GM21528 (cell line): Measurements from ENCODE around the gene HDAC8.
A peak's percentile ranks its signal among the peaks of the same experiment; 100 is the strongest.
"Not testable (repeated sequence)": the region's sequence is repeated elsewhere in the genome, so short reads cannot be mapped to it uniquely, and the experiment has no call there.

ENCODE experiments used
- ATAC-seq: cut with Tn5 transposase; IDR thresholded peaks from one replicate; pipeline ENCODE4 v1.9.1; 2021; ENCODE audit warnings: mild to moderate bottlenecking, moderate library complexity; ENCODE audit not compliant: unreplicated experiment, low FRiP score

HDAC8 gene

DNA sequence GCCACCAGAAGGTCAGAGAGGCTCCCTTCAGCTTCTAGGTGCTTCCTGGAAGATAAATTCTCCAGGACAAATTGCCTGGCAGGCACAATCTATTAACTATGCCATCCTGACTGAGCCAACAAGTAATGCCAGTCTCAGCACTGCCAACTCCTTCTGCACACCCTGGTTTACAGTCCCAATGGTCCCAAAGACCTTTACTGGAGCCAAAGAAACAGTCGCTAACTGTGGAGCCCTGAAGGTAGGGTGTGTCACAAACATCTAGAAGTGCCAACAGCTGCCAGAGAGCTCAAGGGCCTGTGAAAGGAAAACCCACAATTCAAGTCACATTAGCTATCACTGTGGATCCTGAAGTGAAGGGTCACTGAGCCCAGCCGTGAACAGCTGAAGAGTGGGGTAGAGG, 232.0 kb downstream of the HDAC8 start:
- ATAC-seq, result no peak

DNA sequence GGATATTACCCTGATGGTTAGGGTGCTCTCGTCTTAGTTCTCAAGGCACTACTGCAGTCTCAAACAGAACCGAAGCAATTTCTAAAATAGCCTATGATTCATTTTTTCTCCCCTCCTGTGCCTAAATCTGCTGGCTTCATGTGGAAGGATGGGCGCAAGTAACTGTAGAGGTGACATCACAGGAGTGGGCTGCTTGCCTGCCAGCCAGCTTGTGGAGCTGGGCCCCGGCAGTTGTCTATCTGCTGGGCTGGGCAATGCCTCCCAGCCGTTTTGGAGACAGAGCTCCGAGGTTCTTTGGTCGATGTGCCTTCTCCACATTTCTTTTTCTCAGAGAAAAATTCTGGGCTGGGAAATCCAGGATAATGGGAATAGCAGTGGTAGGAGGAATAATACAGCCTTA, 232.6 kb downstream of the HDAC8 start:
- no peak for ATAC-seq

- ATAC-seq, result no peak
Measured at GRCh38 chrX:72330131-72330530, 242.5 kb downstream of the HDAC8 start.

GRCh38 chrX:72326605-72327300, 245.9 kb downstream of the HDAC8 start:
- ATAC-seq, result no peak

- ATAC-seq, result not testable (repeated sequence)
Measured at GRCh38 chrX:72319651-72320050, 253.0 kb downstream of the HDAC8 start.

GRCh38 chrX:72317139-72317538, 255.5 kb downstream of the HDAC8 start:
- ATAC-seq, result no peak

DNA sequence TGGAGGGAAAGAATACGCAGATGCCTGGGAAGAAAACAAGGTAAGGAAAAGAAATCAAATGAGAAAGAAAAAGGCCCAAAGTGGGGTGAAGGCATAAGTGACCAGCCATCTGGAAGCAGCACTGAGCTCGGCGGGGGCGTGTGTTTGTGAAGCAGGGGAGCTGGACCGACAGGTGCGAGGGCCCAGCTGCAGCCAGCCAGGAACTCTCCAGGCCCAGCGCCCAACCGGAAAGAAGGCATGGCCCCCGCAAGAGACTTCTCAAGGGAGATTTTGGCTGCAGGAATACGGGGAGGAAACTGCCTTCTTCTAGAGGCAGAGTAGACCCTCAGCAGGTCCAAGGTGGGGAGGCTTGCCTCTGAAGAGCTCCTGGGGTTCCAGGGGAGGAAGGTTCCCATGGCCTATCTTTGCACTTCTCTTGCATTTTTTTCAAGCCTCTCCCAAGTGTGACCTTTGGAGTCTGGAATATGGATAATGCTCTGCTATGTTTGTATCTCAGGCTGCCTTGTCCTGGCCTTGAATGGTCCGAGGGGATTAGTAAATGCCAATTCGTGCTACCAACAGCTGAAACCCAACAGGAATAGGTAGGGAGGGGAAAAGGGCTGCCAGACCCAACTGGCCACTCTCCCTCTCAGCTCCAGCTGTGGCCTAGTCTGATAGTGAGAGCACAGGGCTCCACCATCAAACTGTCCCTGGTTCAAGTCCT, 256.1 kb downstream of the HDAC8 start:
- ATAC-seq, result no peak

GRCh38 chrX:72314881-72315280, 257.8 kb downstream of the HDAC8 start:
- ATAC-seq, result no peak

DNA sequence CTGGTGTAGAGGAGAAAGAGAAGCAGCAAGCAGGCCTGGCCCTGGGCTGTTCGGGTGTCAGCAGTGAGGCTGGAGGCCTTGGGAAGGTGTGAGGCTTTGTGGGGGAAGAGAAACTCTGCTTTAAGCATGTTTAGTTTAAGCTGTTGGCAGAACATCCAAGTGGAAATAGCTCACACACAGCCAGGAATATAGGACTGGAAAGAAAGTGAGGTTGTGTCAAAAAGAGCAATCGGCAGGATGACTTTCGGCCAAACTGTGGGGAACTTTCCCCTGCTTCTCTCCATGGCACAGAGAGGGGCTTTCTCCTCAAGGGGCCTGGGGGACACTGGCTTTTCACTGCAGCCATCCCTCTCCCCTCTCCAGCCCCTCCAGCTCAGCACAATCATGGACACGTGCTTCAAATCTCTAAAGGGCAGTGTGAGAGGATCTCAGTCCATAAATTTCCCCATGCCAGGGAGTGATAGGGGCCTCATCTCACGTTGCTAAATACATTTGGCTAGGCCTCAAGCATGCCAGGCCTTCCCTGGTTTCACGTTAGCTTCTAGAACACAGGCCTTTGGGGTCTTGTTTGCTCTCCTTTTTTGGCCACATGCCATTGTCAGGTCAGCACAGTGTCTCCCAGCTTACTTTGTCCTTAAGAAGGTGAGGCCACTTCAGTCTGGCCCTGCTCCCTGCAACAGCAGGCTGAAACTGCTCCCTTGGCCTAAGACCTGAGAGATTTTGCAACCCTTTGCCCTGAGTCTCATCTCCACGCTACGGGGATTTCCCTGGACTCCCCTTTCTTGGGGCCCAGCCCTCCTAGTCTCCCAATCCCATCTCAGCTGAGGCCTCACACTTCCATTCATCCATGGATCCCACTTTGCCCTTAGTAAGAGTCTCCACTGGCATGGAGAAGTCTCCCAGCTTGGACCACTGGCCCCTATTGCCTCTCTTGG, 258.7 kb downstream of the HDAC8 start:
- ATAC-seq, result no peak

- no peak for ATAC-seq
Measured at GRCh38 chrX:72312311-72312940, 260.2 kb downstream of the HDAC8 start.

DNA sequence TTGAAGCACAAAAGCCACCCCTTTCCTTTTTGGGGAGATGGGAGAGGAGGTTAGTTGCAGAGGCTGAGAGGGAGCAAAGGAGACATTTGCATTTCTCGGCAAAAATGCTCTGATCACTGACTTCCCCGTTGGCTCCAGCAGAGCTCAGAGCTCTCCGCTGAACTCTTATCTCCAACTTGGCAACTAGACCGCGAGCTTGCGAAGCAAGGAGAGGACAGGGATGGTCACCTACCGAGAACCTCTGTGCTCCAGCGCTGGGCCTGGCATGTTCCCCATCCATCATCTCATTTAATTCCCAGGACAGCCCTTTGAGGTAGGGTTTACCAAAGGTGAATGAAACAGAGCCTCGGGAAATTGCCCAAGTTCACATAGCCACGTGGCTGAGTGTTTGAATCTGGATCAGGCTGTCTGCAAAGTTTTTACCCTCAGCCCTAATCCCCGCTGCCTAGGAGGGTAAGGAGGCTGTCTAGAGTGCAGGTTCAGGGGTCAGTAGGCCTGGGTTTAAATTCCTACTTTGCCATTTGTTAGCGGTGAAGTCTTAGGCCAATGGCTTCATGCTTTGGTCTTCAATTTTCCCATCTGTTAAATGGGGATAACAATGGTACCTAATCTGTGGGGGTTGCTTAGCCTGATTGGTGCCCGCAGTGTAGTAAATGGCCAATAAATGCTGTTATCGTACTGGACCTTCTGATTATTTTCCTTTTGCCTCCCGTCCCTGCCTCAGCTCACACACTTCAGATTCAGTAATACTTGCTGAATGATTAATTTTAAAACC, 263.2 kb downstream of the HDAC8 start:
- no peak for ATAC-seq

- peak; percentile 66 for ATAC-seq
Measured at GRCh38 chrX:72308566-72309296, 263.9 kb downstream of the HDAC8 start.

GRCh38 chrX:72308209-72308565, 264.5 kb downstream of the HDAC8 start:
- no peak for ATAC-seq

DNA sequence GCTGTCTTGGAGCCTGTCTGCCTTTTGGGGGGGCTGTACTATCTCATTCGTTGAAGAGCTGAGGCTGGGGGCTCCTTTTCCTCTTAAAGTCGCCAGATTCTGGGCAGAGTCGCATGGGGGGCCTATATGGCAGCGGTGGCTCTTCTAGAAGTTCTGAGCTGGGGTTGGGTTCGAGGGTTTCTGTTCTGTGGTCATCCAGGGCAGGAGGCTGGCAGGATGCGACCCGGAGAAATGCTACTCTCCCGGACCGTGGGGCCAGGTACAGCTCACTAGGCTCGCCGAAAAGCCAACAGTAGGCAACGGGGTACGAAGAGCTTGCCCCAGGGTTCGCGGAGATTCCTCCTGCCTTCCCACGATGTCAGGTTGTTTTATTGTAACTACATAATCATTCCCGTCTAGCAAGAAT, 265.0 kb downstream of the HDAC8 start:
- no peak for ATAC-seq

DNA sequence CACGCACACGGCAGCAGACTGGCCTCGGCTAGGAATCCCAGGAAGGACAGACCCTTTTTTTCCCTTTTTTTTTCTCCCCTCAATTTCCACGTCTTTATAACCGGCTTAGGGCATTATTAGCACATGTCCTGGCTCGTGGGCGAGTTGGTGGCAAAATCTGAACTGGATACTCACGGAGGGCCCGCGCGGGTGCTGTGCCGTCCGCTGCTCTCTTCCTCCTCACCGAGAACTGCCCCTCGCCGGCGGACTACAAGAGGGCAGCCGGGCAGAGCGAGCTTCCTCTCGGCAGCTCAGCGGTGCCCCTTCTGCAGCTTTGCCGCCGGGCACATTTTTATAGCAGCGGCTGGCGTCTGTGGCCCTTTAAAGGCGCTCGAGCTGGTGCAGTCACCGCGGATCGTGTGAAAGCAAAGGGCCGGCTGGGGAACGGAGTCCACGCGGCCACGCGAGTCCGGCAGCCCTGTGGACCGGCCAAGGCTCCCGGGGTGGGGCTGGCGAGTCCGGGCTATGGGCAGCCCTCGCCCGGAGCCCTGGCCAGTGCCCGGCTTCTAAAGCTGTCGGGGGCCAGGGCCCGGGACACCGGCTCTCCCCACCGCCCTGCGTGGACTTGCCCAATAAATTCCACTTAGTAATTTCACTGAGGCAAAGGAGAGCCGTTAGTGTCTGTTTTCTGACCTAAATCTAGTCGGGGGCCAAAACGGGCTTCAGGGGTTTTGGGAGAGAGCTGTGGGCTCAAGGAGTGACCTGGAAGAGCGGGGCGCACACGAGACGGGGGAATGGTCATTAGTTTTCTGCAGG, 265.6 kb downstream of the HDAC8 start:
- peak; percentile 56 for ATAC-seq

GRCh38 chrX:72306085-72306801, 266.4 kb downstream of the HDAC8 start:
- peak; percentile 17 for ATAC-seq

GRCh38 chrX:72305286-72306084, 267.2 kb downstream of the HDAC8 start, which contains the start of gene CITED1:
Gene CITED1 (minus strand): TSS chrX:72305914. CDS start chrX:72302869, 3,045 bp downstream.
- ATAC-seq, result no peak
